ENCODE results near the gene C1QL1.

- no peak for TF ChIP-seq CTCF (IDR thresholded peaks at IDR 0.05)
- TF ChIP-seq EZH2 (IDR thresholded peaks at IDR 0.05): no peak
- no peak for TF ChIP-seq EZH2phosphoT487 (IDR thresholded peaks at IDR 0.05)
These were observed 237 bp downstream of the C1QL1 start for GRCh38 chr17:44967907-44968224.

All from neural progenitor cell (in vitro differentiated cells).